ENCODE data around the gene ISL2. TPM values are rescaled to one million over a fixed set of nuclear protein-coding genes. Genes with fewer than 3 reads are reported as not detected.
"Not testable (repeated sequence)": the region's sequence is repeated elsewhere in the genome, so short reads cannot be mapped to it uniquely, and the experiment has no call there.

Gene ISL2
- total RNA-seq, result 0.04 TPM
- polyA plus RNA-seq (ENCODE audit: insufficient read depth in 1 of 8, insufficient read length in 8 of 8, low replicate concordance in 1 of 8), result under 1 TPM in 1 of 8 donors, not detected in 7; 0.19 TPM
- long read RNA-seq, donor 1, result 0 reads
- long read RNA-seq, donor 2, result 0 reads
- long read RNA-seq, donor 3, result 0 reads
- long read RNA-seq, donor 4, result 0 reads
- long read RNA-seq, donor 5, result 0 reads
- long read RNA-seq, donor 6, partial matches to known transcripts, result 0 of 1 reads
- long read RNA-seq, donor 6, other reads (novel, unspliced or antisense), result 0 of 1 reads
- long read RNA-seq, donor 7, result 0 reads
- long read RNA-seq, donor 8, result 0 reads
- long read RNA-seq, donor 9, result 0 reads
- long read RNA-seq, donor 10, result 0 reads
- long read RNA-seq, donor 11, result 0 reads

DNA sequence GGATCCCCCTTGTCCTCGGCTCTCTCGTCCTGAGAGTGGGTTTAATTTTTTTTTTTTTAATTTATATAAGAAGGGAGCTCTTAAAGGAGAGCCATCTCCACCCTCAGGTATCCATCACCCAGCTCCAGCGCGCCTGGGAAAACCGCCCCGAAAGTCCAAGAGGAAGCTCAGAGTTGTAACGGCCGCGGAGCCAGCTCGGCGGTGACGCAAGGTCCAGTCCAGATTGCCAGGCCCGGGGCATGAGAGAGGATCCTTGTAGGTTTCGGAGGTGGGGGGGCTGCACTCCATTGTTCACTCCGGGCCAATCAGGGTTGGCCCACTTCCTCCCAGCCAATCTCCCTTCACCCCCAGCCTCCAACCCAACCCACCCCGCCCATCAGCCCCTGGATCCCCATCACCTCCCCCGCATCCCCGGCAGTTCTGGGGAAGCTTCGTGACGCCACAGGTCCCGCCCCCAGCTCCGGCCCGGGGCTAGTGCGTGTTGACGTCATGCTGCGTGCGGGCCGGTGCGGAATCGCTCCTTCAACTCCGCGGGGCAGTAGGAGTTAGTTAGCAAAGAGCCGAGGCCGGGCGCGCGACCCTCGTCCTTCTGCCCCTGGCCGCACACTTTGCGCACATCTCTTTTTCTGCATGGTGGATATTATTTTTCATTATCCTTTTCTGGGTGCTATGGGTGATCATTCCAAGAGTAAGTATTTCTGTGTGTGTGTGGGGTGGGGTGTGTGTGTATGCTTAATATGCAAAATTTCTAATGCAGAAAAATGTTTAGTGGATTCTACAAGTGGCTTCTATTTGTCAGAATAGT is at the start of gene ISL2:
TSS of gene ISL2 (plus strand) at position 520 of the 805 bp plus-strand sequence. CDS start at position 631, 111 bp downstream.
- peaks cover 55% of the 10 kb centered on the region for H3K4me1 ChIP-seq (ENCODE audit: control insufficient read depth, insufficient read depth, low read length)
- no peaks in the 10 kb centered on the region for H3K36me3 ChIP-seq (ENCODE audit: control insufficient read depth, insufficient read depth, low read length)
- peak; percentile 41 for DNase-seq
- H3K4me3 ChIP-seq (ENCODE audit: low read length), result no peak within 1 kb of the TSS
- no peak within 1 kb of the TSS for H3K27ac ChIP-seq (ENCODE audit: low read length)
- H3K9me3 ChIP-seq (replicated peaks; ENCODE audit: control insufficient read depth, low read depth, low read length), result no peaks in the 10 kb centered on the region
- WGBS (ENCODE audit: insufficient coverage), result under 1% methylated on average over 18 of the region's 40 CpGs
- H3K27me3 ChIP-seq (ENCODE audit: control insufficient read depth, insufficient read depth, low read length), result peaks cover 93% of the 10 kb centered on the region

- H3K9me3 ChIP-seq (replicated peaks; ENCODE audit: control insufficient read depth, low read depth, low read length), result no peaks in the 10 kb centered on the region
- no peak overlapping the region for H3K27ac ChIP-seq (ENCODE audit: low read length)
- 93% methylated on average over 3 of the region's 3 CpGs for WGBS (ENCODE audit: insufficient coverage)
- DNase-seq, result no peak
- no peaks in the 10 kb centered on the region for H3K27me3 ChIP-seq (ENCODE audit: control insufficient read depth, insufficient read depth, low read length)
- H3K4me3 ChIP-seq (ENCODE audit: low read length), result no peak overlapping the region
- peaks cover 19% of the 10 kb centered on the region for H3K36me3 ChIP-seq (ENCODE audit: control insufficient read depth, insufficient read depth, low read length)
- no peaks in the 10 kb centered on the region for H3K4me1 ChIP-seq (ENCODE audit: control insufficient read depth, insufficient read depth, low read length)
These were observed 47.0 kb upstream of the ISL2 start for GRCh38 chr15:76289582-76289981.

DNA sequence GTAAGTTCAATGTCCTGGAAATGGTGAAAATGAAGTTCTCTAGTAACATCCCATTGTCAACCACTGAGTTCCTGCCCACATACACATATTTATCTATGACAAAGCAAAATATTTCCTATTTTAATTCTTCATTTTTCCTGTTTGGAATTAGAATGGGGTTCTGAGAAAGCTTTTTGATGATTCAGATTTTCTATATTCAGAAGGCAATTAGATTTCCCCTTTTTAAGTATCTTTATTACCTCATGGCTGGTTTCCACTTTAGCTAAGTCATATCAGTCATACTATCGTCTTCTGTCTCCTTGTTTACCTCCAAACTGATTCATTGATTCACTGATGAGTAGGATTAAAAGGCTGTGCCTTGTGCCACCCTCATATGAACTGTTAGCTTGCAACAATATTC is 43.2 kb upstream of the ISL2 start:
- peaks cover 4% of the 10 kb centered on the region for H3K36me3 ChIP-seq (ENCODE audit: control insufficient read depth, insufficient read depth, low read length)
- WGBS (ENCODE audit: insufficient coverage), result no CpG with 5 or more reads among the region's 1 CpG
- DNase-seq, result peak; percentile 9
- no peaks in the 10 kb centered on the region for H3K4me1 ChIP-seq (ENCODE audit: control insufficient read depth, insufficient read depth, low read length)
- no peak overlapping the region for H3K27ac ChIP-seq (ENCODE audit: low read length)
- no peak overlapping the region for H3K4me3 ChIP-seq (ENCODE audit: low read length)
- no peaks in the 10 kb centered on the region for H3K9me3 ChIP-seq (replicated peaks; ENCODE audit: control insufficient read depth, low read depth, low read length)
- H3K27me3 ChIP-seq (ENCODE audit: control insufficient read depth, insufficient read depth, low read length), result no peaks in the 10 kb centered on the region

- not testable (repeated sequence) for H3K4me1 ChIP-seq (ENCODE audit: control insufficient read depth, insufficient read depth, low read length); H3K36me3 ChIP-seq (ENCODE audit: control insufficient read depth, insufficient read depth, low read length); DNase-seq; H3K27ac ChIP-seq (ENCODE audit: low read length); H3K9me3 ChIP-seq (replicated peaks; ENCODE audit: control insufficient read depth, low read depth, low read length); H3K27me3 ChIP-seq (ENCODE audit: control insufficient read depth, insufficient read depth, low read length); H3K4me3 ChIP-seq (ENCODE audit: low read length)
- no CpG with 5 or more reads among the region's 1 CpG for WGBS (ENCODE audit: insufficient coverage)
These were observed 42.1 kb upstream of the ISL2 start for GRCh38 chr15:76294463-76294862.

GRCh38 chr15:76296849-76297248 is 39.7 kb upstream of the ISL2 start:
- Histone ChIP-seq H3K36me3 (ENCODE audit: control insufficient read depth, insufficient read depth, low read length) (peaks cover under 1% of the 10 kb centered on the region), H3K27ac (ENCODE audit: low read length) (no peak overlapping the region), H3K27me3 (ENCODE audit: control insufficient read depth, insufficient read depth, low read length) (no peaks in the 10 kb centered on the region), H3K4me1 (ENCODE audit: control insufficient read depth, insufficient read depth, low read length) (no peaks in the 10 kb centered on the region), H3K4me3 (ENCODE audit: low read length) (no peak overlapping the region), H3K9me3 (replicated peaks; ENCODE audit: control insufficient read depth, low read depth, low read length) (no peaks in the 10 kb centered on the region)
- no peak for DNase-seq
- 86% methylated on average over 1 of the region's 1 CpG for WGBS (ENCODE audit: insufficient coverage)

DNA sequence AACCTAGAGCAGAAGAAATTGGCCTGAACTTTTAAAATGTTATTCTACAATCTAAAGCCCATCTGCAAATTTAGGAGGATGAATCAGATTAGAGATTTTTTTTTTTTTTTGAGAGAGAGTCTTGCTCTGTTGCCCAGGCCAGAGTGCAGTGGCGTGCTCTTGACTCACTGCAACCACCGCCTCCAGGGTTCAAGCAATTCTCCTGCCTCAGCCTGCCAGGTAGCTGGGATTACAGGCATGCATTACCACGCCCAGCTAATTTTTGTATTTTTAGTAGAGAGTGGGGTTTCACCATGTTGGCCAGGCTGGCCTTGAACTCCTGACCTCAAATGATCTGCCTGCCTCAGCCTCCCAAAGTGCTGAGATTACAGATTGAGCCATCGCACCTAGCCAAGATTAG is 38.6 kb upstream of the ISL2 start:
- DNase-seq; H3K4me3 ChIP-seq (ENCODE audit: low read length); H3K36me3 ChIP-seq (ENCODE audit: control insufficient read depth, insufficient read depth, low read length); H3K4me1 ChIP-seq (ENCODE audit: control insufficient read depth, insufficient read depth, low read length); H3K9me3 ChIP-seq (replicated peaks; ENCODE audit: control insufficient read depth, low read depth, low read length); H3K27ac ChIP-seq (ENCODE audit: low read length); H3K27me3 ChIP-seq (ENCODE audit: control insufficient read depth, insufficient read depth, low read length): not testable (repeated sequence)
- WGBS (ENCODE audit: insufficient coverage), result no CpG with 5 or more reads among the region's 4 CpGs

DNA sequence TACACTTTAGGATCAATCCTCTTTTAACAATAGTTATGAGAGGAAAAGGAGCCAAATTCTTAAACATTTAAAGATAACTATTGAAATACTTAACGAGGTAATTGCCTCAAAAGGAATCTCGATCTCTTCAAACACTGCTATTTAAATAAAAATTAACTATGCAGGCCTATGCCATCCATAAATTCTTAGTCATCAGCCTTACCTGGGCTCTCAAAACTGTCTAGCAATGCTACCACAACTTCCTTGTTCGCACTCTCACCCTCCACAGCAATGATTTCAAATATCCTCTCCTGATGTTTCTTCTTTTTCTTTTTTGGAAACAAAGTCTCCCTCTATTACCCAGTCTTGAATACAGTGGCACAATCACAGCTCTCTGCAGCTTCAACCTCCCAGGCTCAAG is 37.6 kb upstream of the ISL2 start:
- 92% methylated on average over 3 of the region's 3 CpGs for WGBS (ENCODE audit: insufficient coverage)
- Histone ChIP-seq H3K4me3 (ENCODE audit: low read length) (no peak overlapping the region), H3K4me1 (ENCODE audit: control insufficient read depth, insufficient read depth, low read length) (no peaks in the 10 kb centered on the region), H3K27me3 (ENCODE audit: control insufficient read depth, insufficient read depth, low read length) (no peaks in the 10 kb centered on the region), H3K9me3 (replicated peaks; ENCODE audit: control insufficient read depth, low read depth, low read length) (no peaks in the 10 kb centered on the region), H3K36me3 (ENCODE audit: control insufficient read depth, insufficient read depth, low read length) (no peaks in the 10 kb centered on the region), H3K27ac (ENCODE audit: low read length) (no peak overlapping the region)
- DNase-seq, result no peak

DNA sequence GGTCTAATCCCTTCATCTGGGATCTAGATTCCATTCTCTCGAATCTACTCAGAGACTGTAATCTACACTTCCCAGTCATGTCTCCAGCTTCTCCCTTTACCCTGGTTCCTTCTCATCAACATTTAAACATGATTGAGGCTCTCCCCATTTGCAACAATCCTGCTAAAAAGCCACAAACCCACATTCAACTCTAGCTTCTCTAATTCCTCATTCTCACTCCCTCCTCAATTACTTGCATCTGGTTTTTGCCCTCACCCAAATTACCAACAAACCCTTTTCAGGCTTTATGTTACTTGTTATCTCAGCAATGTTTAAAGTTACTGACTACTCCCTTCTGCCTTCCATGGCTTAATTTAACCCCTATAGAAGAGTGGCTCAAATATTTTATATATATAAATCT is 36.8 kb upstream of the ISL2 start:
- WGBS (ENCODE audit: insufficient coverage), result 80% methylated on average over 1 of the region's 1 CpG
- no peak overlapping the region for H3K27ac ChIP-seq (ENCODE audit: low read length)
- H3K4me3 ChIP-seq (ENCODE audit: low read length), result no peak overlapping the region
- H3K4me1 ChIP-seq (ENCODE audit: control insufficient read depth, insufficient read depth, low read length), result no peaks in the 10 kb centered on the region
- no peak for DNase-seq
- no peaks in the 10 kb centered on the region for H3K36me3 ChIP-seq (ENCODE audit: control insufficient read depth, insufficient read depth, low read length)
- H3K27me3 ChIP-seq (ENCODE audit: control insufficient read depth, insufficient read depth, low read length), result no peaks in the 10 kb centered on the region
- H3K9me3 ChIP-seq (replicated peaks; ENCODE audit: control insufficient read depth, low read depth, low read length), result no peaks in the 10 kb centered on the region

GRCh38 chr15:76303909-76304308 is 32.7 kb upstream of the ISL2 start:
- H3K9me3 ChIP-seq (replicated peaks; ENCODE audit: control insufficient read depth, low read depth, low read length), result no peaks in the 10 kb centered on the region
- no peak overlapping the region for H3K27ac ChIP-seq (ENCODE audit: low read length)
- no CpG with 5 or more reads among the region's 1 CpG for WGBS (ENCODE audit: insufficient coverage)
- no peak for DNase-seq
- H3K27me3 ChIP-seq (ENCODE audit: control insufficient read depth, insufficient read depth, low read length), result no peaks in the 10 kb centered on the region
- H3K36me3 ChIP-seq (ENCODE audit: control insufficient read depth, insufficient read depth, low read length), result no peaks in the 10 kb centered on the region
- no peak overlapping the region for H3K4me3 ChIP-seq (ENCODE audit: low read length)
- no peaks in the 10 kb centered on the region for H3K4me1 ChIP-seq (ENCODE audit: control insufficient read depth, insufficient read depth, low read length)

- Histone ChIP-seq H3K4me1 (ENCODE audit: control insufficient read depth, insufficient read depth, low read length) (peaks cover 6% of the 10 kb centered on the region), H3K4me3 (ENCODE audit: low read length) (no peak overlapping the region), H3K9me3 (replicated peaks; ENCODE audit: control insufficient read depth, low read depth, low read length) (no peaks in the 10 kb centered on the region), H3K36me3 (ENCODE audit: control insufficient read depth, insufficient read depth, low read length) (no peaks in the 10 kb centered on the region), H3K27ac (ENCODE audit: low read length) (no peak overlapping the region), H3K27me3 (ENCODE audit: control insufficient read depth, insufficient read depth, low read length) (no peaks in the 10 kb centered on the region)
- peak; percentile 58 for DNase-seq
- 93% methylated on average over 3 of the region's 13 CpGs for WGBS (ENCODE audit: insufficient coverage)
These were observed 26.8 kb upstream of the ISL2 start for GRCh38 chr15:76309601-76310330.
